Activated effector memory CD4-positive, alpha-beta T cell treated with anti-CD3 and anti-CD28 coated beads, Interleukin-2, amount 50 U/mL, for 16 hours (primary cell): ENCODE results near the gene FBN1.

Experiments used
- DNase-seq: peaks from one replicate; pipeline ENCODE4 v3.0.0-alpha.2; 2020

FBN1 gene

GRCh38 chr15:48650931-48651330, 5.4 kb upstream of the FBN1 start:
- no peak for DNase-seq

DNA sequence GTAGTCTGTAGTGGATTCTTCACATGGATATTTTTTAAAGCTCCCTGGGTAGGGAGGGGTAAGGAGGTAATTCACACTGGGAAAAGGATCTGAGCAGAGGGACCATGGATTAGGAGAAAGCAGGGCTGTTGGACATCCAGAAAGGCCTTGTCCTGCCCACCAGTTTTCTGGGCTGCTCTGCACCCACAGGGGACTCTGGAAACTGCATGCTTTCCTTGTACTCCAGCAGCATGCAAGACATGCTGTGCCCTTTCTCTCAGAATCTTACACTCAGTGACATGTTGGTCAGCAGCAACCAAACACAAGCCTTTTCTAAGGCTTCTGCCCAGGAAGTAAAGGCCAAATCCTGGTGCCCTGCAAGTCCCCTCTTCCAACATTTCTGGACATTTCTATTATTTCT, 2.5 kb upstream of the FBN1 start:
- DNase-seq, result no peak

DNA sequence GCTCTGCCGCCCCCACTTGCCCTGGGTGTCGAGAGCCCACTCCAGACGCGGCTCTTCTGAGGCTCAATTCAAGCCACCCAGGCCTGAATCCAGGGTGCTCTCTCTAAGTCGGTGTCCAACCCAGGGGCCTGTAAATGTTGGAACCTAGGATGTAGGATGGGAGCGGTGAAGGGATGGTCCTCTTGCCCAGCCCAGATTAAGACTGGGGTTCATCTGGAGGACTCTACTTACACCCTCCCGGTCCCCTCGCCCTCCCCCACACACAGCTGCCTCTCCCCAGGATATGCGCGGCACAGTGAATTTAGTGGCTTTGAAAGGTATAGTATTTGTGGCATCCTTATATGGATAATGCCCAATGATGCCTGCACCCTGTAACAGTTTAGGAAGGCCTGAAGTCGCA, 822 bp upstream of the FBN1 start:
- no peak for DNase-seq

DNA sequence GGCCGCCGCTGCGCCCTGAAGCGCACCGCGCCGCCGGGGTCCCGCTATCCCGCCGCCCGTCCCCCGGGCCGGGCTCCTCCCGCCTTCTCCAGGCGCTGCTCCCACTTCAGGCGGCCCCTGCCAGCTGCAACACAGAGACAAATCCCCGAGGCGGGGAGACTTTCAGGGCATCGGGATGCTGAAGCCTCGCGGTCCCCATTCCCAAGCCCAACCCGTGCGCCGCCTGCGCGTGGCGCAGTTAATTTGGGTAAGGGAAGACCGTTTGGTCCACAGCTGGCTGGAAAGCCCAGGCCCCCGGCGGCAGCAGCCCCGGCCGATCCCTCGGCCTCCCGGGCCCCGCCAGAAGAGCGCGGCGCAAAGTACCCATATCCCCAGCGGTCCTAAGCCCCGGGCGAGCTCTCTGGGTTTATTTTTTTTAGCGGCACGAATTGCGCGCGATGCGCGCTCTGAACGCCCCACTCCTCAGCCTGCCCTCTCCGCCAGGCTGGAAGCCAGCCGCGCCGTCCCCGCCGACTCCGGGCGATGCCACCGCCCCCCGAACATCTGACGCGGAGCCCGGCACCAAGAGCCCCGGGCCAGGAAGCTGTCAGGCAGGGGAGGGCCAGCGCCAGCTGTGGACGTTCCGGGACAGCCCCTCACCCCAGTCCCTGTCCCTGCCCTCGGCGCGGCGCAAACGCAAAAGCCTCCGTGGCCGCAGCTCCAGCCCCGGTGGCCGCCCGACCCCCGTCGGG, 517 bp downstream of the FBN1 start:
- DNase-seq, result no peak

DNA sequence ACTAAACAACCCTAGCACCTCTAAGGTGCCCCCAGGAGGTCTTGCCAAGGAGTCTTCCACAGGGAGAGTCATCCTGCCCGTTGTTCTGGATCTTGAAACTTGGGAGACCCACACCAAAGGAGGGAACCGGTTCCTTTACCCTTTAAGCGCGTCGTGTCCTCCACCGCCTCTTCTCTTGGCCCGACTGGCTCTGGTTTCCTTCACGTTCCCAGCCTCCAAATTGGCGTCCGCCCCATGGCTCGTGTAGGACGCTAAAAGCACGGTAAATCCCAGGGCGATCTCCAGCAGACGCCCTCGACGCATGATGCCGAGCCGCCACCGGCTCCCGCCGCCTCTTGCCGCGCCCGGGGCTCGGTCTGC, 1.1 kb downstream of the FBN1 start:
- no peak for DNase-seq

DNA sequence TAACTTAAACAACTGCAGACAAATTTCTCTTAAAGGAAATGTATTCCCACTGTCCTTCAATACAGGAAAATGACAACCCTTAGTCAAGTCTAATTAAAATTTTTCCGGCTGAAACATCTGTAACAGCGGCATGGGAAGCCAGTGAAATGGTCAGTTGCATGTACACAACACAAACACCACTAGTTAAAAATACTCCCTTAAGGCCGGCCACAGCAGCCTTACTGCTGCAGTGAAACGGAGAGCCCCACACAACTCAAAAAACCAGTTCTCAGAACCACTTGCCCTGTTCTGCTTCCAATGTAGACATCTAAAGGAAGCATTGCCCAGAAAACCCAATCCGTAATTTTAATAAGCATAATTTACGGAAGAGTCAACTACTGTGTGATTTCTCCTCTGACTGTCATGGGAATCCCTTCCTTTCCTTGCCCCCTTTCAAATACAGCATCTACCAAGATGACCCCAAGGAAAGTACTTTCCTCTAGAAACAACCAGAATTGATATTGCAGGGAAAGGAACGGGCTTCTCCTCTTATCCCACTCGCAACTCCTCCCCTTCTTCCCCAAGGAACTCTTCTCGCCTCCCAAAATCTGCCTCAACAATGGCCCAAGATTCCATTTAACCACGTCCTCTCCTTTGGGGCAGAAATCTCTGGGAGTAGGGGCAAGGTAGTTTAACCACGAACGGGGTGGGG, 1.6 kb downstream of the FBN1 start:
- no peak for DNase-seq

DNA sequence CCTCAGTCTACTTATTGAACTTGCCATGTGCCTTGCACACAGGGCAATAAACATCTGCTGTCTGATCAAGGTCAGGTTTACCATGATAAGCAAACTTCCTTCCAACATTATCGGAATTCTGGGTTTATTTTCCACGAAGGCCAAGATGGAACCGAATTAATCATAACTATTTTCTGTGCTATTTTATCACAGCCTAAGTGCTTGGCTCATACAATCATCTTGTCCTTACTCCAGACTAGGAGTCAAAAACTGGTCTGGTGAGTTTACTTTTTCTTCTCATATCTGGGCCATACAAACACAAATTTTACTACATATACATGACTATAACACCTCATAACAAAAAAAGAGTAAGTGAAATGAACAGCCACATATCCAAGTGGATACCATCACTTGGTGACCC, 2.3 kb downstream of the FBN1 start:
- DNase-seq, result no peak

GRCh38 chr15:48642795-48643194, 2.7 kb downstream of the FBN1 start:
- DNase-seq, result no peak

GRCh38 chr15:48641416-48641815, 4.1 kb downstream of the FBN1 start:
- DNase-seq, result no peak

DNA sequence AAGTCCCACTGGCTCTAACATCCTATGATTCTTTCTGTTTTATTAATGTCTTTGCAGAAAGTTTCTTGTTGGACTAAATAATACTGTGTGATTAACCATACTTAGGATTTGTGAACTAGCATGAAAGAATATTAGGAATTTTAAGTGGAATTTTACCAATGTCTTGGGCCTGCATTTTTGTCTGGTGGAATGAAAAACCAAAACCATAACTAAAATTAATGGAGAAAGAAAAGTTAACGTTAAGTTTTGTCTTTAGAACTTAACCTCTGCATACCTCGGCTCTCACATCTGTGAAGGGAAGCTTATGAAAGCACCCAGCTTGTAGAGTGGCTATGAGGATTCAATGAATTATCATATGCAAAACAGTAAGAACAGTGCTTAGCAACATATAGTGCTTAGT, 6.5 kb downstream of the FBN1 start:
- DNase-seq, result no peak

DNA sequence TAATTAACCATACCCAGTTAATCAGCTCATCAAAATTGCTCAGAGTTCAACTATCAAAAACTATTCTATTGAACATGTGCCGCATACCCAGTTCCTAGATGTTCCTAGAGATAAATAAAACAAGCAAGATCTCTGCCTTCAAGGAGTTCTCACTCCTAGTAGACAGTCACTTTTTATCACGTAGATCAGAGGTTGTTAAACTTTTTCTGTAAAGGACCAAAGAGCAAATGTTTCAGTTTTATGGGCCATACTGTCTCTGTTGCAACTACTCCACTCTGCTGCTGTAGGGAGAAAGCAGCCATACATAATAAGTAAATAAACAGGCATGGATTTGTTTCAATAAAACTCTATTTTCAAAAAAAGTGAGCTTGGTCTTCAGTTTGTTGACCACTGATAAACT, 7.9 kb downstream of the FBN1 start:
- DNase-seq, result no peak

DNA sequence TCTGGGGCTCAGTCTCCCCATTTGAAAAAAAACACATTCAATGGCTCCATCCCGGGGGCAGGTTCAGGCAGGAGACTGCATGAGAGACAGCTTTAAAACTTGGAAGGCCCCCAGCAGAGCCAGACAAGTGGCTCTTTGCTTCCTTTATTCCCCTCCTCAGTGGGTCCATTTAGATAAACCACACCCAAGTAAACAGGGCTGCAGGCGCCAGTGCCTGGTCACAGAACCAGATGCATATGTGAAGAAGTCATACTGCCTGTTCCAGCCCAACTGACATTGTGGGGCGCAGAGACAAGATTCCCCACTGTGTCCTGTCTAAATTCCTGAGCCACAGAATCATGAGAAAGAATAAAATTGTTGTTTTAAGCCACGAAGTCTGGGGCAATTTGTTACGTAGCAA, 9.0 kb downstream of the FBN1 start:
- DNase-seq, result no peak

DNA sequence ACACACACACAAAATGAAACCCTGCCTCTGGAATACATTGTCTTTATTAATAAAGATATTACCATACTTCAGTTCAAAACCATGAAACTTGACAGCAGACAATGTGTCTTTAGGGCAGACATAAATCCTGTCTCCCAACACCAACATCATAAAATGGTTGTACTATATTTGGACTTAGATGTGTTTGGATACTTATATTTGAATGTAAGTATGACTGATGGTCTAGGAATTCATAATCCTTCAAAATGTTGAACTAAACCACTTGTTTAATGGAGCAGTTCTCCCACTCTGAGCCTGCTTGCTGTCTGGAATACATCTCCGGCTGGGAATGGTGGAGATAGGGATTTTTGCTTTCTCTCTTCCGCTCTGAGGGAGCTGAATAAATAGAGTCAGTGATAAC, 10.6 kb downstream of the FBN1 start:
- DNase-seq, result no peak

DNA sequence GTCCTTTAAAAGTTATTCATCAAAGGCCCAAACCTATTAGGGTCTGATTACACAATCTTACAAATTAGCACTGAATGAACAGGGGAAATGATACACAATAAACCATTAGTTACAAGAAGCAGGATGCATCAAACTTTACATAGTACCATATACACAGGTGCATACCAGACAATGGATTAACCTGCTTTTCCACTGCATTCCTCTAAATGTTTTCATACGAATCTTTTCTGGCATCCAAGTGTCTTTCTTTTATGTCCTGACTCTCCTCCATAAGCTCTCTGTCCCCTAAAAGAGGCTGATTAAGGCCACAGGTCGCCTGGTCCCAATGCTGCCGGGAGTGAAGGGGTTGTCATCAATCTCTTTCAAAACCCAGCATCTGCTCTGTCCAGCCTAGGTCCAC, 11.4 kb downstream of the FBN1 start:
- no peak for DNase-seq

DNA sequence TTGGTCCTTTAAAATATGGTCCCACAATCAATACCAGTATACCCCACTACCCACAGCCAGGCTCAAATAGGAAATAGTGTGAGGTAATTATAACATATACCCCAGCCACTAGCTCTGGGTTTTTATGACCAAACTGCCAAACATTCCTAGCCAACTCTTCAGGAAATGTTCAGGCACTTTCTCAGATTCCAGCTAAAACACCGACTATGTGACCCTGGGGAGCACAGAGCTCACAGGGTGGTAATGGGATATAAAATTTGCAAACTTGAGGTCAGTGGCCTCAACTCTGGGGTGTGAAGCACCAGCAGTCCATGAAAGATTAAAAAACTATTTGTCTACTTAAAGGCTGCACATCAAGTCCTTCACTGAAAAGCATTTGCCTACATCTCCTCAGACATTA, 12.9 kb downstream of the FBN1 start:
- no peak for DNase-seq

DNA sequence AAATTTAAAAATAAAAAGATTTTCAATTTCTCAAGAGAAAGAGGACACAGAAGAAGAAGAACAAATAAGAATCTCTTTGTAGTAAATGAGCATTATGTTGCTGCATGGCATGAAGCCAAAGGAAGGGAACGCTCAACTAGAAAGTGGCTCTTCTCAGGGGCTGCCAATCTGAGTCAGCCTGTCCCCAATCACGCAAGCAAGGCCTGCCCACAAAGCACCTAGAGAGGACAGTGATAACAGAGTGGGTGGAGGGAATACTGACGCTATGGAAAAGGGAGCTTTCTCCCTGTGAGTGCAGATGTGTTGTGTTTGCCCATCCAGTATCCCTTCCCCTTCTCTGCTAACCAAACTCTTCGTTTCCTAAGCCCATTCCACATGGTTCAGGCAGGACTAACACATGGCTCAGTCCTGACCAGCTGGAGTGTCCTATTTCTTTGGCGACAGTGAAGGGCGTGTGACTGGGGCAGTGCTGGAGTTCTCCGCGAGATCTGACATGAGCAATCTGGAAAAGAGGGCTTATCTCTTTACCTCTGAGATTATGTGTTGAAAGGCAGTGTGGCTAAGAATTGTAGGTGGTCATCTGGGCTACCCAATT, 14.2 kb downstream of the FBN1 start:
- DNase-seq, result no peak

- DNase-seq, result no peak
Observed at GRCh38 chr15:48630245-48630644, 15.3 kb downstream of the FBN1 start.

GRCh38 chr15:48628832-48629231, 16.7 kb downstream of the FBN1 start:
- no peak for DNase-seq

- no peak for DNase-seq
Observed at GRCh38 chr15:48627260-48627940, 18.1 kb downstream of the FBN1 start.

- DNase-seq, result no peak
Observed at GRCh38 chr15:48625126-48625525, 20.4 kb downstream of the FBN1 start.

DNA sequence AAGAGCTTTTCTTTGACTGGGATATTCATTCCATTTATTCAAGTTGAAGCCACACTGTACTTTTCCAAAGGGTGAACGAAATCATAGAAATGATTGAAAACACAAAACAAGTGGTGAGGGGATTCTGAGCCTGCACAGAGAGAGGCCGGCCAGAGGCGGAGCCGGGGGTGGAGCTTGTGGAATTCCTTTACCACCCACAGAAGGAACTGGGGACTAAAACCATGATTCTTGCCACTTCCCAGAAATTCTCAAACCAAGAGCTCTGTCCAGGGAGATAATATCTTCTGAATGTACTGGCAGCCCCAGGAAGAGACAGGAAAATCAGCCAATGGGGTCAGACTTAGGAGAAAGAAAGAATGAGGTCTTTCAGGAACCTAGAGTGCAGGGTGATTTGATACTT, 20.8 kb downstream of the FBN1 start:
- no peak for DNase-seq

GRCh38 chr15:48623456-48623855, 22.1 kb downstream of the FBN1 start:
- DNase-seq, result no peak

- DNase-seq, result no peak
Observed at GRCh38 chr15:48622237-48622636, 23.3 kb downstream of the FBN1 start.

- DNase-seq, result no peak
Observed at GRCh38 chr15:48619446-48619845, 26.1 kb downstream of the FBN1 start.
